Central memory CD4-positive, alpha-beta T cell (primary cell): ENCODE measurements around the gene CXCL8.

ENCODE experiments used
- DNase-seq: peaks from one replicate; pipeline ENCODE4 v3.0.0; 2022

CXCL8 gene

GRCh38 chr4:73718375-73719373, 21.7 kb upstream of the CXCL8 start:
- no peak for DNase-seq

- DNase-seq, result no peak
Measured at GRCh38 chr4:73721435-73721834, 18.9 kb upstream of the CXCL8 start.

- DNase-seq, result no peak
Measured at GRCh38 chr4:73721909-73722308, 18.5 kb upstream of the CXCL8 start.

GRCh38 chr4:73723023-73723422, 17.3 kb upstream of the CXCL8 start:
- no peak for DNase-seq

- DNase-seq, result no peak
Measured at GRCh38 chr4:73723928-73724327, 16.4 kb upstream of the CXCL8 start.

- no peak for DNase-seq
Measured at GRCh38 chr4:73725510-73725909, 14.9 kb upstream of the CXCL8 start.

- no peak for DNase-seq
Measured at GRCh38 chr4:73725985-73726384, 14.4 kb upstream of the CXCL8 start.

GRCh38 chr4:73727685-73728084, 12.7 kb upstream of the CXCL8 start:
- no peak for DNase-seq

GRCh38 chr4:73728091-73728741, 12.2 kb upstream of the CXCL8 start:
- no peak for DNase-seq

GRCh38 chr4:73729534-73730165, 10.7 kb upstream of the CXCL8 start:
- DNase-seq, result no peak

- no peak for DNase-seq
Measured at GRCh38 chr4:73730292-73730691, 10.1 kb upstream of the CXCL8 start.

GRCh38 chr4:73730867-73731266, 9.5 kb upstream of the CXCL8 start:
- DNase-seq, result no peak

- no peak for DNase-seq
Measured at GRCh38 chr4:73731968-73732610, 8.3 kb upstream of the CXCL8 start.

GRCh38 chr4:73732759-73733431, 7.5 kb upstream of the CXCL8 start:
- DNase-seq, result no peak

GRCh38 chr4:73734530-73735001, 5.8 kb upstream of the CXCL8 start:
- DNase-seq, result no peak

GRCh38 chr4:73735231-73735630, 5.1 kb upstream of the CXCL8 start:
- no peak for DNase-seq

- no peak for DNase-seq
Measured at GRCh38 chr4:73741031-73741749, 821 bp downstream of the CXCL8 start.

- DNase-seq, result no peak
Measured at GRCh38 chr4:73741750-73742489, 1.6 kb downstream of the CXCL8 start.

- DNase-seq, result no peak
Measured at GRCh38 chr4:73742490-73743160, 2.3 kb downstream of the CXCL8 start.

GRCh38 chr4:73743281-73743680, 2.9 kb downstream of the CXCL8 start:
- DNase-seq, result no peak
